ENCODE data around the gene MATCAP1.

GRCh38 chr16:67197704-67198103 lies 13.9 kb upstream of the MATCAP1 start:
- TF ChIP-seq CTCF (IDR thresholded peaks at IDR 0.05) (no peak), MAX (CRISPR knock-in tag; IDR thresholded peaks at IDR 0.05) (no peak), ELF4 (CRISPR knock-in tag; IDR thresholded peaks at IDR 0.05; ENCODE audit: low read depth) (no peak), SP1 (CRISPR knock-in tag; conservative IDR thresholded peaks at IDR 0.05) (no peak), USF1 (CRISPR knock-in tag; IDR thresholded peaks at IDR 0.05) (no peak)

All from WTC11 (cell line).